Activated T-helper 1 cell treated with Interleukin-2 at 50 U/mL for 16 hours (primary cell): Measurements from ENCODE around the gene SELENON.

Source experiments
- DNase-seq: peaks from one replicate; pipeline ENCODE4 v3.0.0-alpha.2; 2020; ENCODE audit warnings: low read depth

SELENON gene

GRCh38 chr1:25810341-25811299 is 10.6 kb downstream of the SELENON start:
- DNase-seq = peak; percentile 61

- no peak for DNase-seq
Observed at GRCh38 chr1:25811384-25812082, 11.5 kb downstream of the SELENON start.

DNA sequence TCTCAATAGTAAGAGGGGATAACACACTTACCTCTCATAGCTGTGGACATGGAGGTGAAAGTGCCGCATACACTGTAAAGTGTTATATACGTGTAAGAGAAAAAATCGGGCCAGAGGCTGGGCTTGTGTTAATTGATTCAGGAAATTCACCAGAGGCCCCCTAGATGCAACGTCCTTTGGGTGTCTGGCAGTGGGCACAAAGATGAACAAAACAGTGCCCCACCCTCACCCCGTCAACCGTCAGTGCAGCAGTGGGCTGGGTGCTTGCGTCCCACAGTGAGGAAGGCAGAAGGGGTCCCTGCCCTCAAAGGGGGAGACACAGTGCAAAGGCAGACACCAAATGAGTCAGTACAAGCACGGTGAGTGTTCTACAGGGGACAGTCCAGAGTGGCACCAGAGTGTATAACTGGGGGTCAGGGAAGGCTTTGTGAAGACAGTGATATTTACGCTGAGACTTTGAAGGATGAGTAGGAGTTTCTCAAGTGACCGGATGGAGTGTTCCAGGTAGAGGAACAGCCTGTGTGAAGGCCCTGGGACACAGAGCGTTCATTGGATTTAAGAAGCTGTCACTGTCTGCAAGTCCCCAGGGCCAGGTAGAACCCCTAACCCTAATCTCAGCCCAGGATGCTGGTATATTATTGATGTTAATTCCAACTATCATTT is 13.2 kb downstream of the SELENON start:
- no peak for DNase-seq

DNA sequence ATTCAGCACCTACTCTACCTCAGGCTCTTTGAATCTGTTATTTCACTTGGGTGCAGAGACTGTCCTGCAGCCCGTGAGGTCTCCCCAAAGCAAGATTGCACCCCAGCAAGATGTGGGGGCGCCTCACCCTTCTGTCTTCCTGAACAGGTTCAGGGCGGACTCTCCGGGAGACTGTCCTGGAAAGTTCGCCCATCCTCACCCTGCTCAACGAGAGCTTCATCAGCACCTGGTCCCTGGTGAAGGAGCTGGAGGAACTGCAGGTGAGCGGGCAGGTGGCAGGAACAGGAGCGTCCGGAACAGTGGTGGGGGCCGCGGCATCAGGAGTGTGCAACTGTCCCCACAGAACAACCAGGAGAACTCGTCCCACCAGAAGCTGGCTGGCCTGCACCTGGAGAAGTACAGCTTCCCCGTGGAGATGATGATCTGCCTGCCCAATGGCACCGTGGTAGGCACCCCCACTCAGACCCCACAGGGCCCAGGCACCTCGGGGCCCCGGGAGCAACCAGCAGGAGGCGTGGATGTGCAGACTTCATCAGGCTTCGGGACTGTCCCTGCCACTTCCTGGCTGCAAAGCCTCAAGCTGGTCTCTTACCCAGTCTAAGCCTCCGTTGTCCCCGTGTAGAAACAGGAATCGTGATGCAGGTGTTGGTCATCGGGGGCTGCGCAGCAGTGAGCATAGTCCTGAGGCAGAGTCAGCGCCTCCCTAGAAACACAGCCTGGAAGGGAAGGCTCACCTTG is 13.9 kb downstream of the SELENON start:
- DNase-seq = no peak

DNA sequence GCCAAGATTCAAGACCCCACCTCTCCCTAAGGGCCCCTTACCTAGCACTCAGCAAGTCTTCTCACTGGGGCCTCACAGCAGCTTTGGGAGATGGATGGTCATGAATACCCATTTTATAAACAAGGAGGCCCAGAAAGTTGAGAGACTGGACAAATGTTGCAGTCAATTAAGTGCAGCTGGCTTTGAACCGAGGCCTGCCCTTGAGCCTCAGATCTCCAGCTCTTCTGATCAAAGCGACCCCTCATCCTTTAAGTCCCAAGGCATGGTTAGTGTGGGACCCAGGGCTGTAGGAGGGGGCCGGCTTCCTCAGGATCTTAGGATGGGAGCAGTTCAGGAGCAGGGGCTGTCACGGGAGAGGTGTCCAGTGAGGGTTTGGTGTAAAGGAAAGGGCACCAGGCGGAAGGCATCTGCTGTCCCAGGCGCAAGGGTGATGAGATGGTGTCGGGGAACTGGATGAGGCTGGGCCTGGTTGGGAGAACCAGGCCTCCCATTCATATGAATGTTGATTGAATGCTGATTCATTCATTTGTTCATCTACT is 14.6 kb downstream of the SELENON start:
- DNase-seq = no peak

DNA sequence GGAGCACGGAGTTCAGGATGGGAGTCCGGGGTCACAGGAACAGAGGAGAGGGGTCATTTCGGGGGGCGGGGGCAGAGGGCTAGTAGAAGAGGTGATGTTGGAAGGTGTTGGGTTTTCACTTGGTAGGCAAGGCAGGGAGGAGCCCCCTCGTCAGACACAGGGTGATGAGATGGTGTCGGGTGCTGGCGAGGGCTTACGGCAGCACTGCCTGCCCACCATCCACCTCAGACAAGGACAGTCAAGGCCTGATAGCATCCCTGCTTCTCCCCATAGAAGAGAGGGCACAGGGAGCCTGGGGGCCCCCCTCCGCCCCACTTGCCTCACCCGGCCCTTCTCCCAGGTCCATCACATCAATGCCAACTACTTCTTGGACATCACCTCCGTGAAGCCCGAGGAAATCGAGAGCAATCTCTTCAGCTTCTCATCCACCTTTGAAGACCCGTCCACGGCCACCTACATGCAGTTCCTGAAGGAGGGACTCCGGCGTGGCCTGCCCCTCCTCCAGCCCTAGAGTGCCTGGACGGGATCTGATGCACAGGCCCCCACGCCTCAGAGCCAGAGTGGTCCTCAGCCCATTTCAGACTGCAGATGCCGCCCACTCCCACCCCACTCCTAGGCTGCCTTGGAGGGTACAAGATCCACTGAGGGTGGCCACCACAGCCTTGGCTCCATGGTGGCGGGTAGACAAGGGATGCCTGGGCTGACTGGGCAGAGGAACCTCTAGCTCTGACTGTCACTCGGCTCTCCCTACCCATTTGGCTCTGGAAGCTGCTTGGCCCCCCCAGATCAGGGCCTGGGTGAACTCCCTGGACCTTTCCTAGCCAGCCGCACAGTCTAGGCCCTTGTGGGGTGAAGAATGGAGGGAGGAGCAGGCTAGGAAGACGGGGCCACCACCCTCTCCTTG is 15.5 kb downstream of the SELENON start:
- DNase-seq = no peak

DNA sequence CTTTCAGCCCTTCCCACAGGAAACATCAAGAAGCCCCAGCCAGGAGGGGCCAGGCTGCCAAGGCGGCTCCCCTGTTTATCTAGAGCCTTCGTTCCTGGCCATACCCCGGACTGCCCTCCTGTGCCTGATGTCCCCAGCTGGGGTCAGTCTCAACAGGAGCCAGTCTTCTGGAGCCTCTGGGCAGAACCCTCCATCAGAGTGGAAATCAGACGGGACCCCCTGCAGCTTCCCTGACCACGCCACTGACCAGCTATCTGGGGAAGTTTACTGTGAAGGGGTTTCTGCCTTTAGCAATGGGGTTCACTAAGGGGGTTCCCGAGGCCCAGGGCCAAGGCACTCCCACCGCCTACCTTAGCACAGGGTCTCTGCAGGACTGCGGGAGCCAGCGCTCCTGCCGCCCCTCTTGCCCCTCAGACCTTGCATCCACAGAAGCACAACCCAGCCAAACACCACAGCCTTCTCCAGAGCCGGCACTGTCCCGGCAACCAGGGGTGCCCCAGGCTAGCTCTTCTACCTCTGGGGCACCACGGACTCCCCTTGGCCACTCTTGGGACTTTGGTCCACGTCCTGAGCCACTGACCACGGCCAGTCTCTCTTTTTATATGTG is 16.2 kb downstream of the SELENON start:
- DNase-seq = no peak

- DNase-seq = no peak
Observed at GRCh38 chr1:25817840-25818501, 18.0 kb downstream of the SELENON start.

DNA sequence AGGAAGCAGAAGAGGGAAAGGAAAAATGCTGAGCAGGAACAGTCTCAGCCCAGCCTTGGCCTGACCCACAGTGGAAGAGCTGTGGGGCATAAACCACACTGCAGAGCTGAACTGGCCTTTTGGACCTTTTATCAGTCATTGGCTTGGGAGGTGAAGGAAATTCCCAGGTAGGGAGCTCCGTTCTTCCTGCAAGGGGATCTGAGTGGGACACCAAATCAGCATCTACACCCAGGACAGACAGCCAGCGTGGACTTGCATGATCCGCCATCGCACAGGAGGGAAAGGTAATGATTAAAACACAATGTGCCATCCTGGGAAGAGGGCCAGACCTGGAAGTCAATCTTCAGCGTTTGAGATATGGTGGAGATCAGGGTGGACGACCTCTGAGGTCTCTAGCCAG is 18.6 kb downstream of the SELENON start:
- no peak for DNase-seq

- peak; percentile 90 for DNase-seq
Observed at GRCh38 chr1:25819491-25820246, 19.7 kb downstream of the SELENON start, which contains the start of gene MTFR1L. MTFR1L (plus strand) TSS chr1:25819954; CDS start chr1:25823105, 3,151 bp downstream.

GRCh38 chr1:25820247-25821111 is 20.5 kb downstream of the SELENON start:
- DNase-seq = peak; percentile 51

DNA sequence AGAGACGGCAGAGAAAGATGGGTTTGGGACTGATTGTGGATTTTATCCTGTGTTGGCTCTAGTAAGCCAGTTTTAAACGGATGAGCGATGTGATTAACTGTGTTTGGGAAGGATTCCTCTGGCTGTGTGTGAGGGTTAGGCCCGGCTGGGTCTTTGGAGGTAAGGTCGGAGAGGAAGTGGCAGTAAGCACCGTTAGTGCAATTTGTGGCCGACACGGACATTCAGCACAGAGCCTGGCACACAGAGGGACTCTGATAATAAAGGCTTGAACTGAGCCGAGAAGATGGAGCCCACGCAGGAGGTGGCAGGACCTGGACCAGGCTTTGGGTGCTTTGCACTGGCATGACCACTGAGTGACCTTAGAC is 21.1 kb downstream of the SELENON start:
- DNase-seq = no peak

DNA sequence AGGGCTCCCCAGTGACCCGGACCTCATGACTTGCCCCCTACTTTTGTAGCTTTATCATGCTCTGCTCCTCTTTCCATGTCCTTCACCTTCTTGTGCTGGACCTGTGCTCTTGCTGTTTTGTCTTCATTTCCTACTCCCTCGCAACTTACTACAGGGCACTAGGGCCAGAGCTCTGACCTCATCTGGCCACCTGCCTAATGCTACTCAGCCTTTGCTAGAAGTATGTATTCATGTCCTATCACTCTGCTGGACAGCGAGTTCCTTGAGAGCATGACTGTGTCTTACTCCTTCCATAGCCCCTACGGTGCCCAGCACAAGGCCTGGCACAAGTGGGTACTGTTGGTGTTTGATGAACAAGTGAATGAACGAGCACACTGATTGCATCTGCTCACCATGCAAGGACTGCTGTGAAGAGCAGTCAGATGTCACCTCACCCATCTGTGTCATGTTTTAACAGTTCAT is 21.7 kb downstream of the SELENON start:
- no peak for DNase-seq

GRCh38 chr1:25825605-25826004 is 25.6 kb downstream of the SELENON start:
- DNase-seq = no peak

- DNase-seq = no peak
Observed at GRCh38 chr1:25826571-25826970, 26.6 kb downstream of the SELENON start.

- no peak for DNase-seq
Observed at GRCh38 chr1:25828491-25828890, 28.5 kb downstream of the SELENON start.

- DNase-seq = no peak
Observed at GRCh38 chr1:25829046-25829445, 29.1 kb downstream of the SELENON start.
